NOMO-1 treated with dmso at 0.1 percent for 144 hours (cell line): ENCODE data around the gene YTHDC1.
A peak's percentile ranks its signal among the peaks of the same experiment; 100 is the strongest.
"Not testable (repeated sequence)": the region's sequence is repeated elsewhere in the genome, so short reads cannot be mapped to it uniquely, and the experiment has no call there.

Experiments used
- DNase-seq: peaks from one replicate; lab custom pipeline; 2025; ENCODE audit not compliant: unreplicated experiment; lab: John Stamatoyannopoulos, UW

Gene YTHDC1

GRCh38 chr4:68349649-68350360 is at the start of gene YTHDC1:
Gene YTHDC1, minus strand, starts transcription at chr4:68350090. Its CDS starts 337 bp downstream, at chr4:68349753.
- peak; percentile 88 for DNase-seq

DNA sequence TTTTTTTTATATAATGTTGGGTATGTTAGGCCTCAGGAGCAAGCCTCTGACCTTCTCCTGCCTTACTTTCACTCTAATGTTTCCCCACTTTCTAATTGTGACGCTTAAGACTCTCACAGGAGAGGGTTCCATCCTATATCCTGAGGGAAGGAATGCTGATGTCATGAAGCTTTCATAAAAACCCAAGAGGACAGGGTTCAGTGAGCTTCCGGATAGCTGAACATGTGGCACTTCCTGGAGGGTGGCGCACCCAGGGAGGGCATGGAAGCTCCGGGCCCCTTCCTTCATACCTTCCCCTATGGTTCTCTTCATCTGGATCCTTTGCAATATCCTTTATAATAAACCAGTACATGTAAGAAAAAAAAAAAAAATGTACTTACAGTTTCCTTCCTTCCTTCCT is 49.4 kb upstream of the YTHDC1 start:
- DNase-seq = no peak

- no peak for DNase-seq
Observed at GRCh38 chr4:68396756-68397155, 46.9 kb upstream of the YTHDC1 start.

DNA sequence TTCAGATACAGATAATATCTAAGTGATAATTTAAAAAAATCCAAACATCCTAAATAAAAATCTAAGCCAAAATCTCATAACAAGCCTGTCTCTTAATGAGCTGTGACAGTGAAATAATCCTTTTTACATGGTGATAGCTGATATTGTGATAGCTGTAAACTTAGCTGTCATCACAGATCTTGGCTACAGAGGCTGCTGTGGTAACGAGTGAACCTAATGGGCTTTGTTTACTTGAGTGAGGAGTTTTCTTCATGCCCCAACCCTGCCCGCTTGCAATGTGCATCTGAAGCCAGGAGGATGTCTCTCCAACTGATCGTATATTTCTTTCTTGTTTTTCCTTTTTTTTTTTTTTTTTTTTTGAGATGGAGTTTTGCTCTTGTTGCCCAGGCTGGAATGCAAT is 41.5 kb upstream of the YTHDC1 start:
- DNase-seq = no peak

DNA sequence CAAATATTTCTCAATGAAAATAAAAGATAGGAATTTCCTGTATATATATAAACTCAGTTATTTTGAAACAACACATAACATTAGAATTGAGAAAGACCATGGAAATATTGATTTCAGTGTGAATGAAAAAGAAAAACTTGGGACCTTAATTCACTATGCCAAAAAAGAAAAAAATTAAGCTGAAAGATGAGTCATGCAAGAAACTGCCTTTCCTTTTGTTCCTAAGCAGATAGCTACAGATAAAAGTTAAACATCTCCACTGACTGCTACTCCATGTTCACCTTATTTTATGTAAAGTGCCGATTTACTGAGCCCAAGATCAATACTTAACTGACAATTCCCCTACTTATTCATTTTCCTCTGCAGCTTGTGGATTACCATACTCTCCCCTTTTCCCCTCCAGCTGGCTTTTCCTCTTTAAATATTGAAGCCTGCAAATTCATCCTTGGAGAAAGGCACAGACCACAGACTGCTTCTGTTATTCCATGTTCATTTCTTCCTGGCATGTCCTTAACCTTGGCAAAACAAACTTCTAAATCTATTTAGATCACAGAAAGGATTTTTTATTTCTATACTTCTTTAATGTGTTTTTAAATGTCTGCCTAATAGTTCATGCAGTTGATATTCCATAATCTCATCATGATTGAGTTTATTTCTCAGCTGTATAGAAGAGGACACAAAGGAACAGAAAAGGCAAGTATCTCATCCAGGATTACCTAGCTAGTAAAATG is 40.5 kb upstream of the YTHDC1 start:
- no peak for DNase-seq

GRCh38 chr4:68389386-68389913 is 39.6 kb upstream of the YTHDC1 start:
- DNase-seq = not testable (repeated sequence)

DNA sequence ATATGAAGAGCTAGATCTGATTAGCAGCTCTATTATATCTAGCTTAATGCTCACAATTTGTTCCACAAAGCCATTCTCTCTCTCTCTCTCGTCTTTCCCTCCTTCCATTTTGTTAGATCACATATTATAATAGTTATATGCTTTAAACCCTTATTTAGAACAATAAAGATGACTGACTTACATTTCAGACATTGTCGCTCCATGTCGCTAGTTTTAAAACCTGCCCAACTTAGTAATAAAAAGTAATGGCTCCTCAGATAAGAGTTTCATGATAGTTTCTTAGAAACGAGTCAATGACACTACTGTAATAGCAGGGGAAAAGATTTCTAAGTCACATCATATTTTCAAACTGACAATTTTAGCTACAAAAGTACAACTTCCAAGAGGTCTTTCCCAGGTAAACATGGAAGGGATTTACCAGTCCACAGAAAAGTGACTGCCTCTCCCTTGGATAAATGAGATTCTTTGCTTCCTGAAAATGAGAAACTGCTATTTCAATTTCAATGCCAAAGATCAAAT is 38.5 kb upstream of the YTHDC1 start:
- no peak for DNase-seq

GRCh38 chr4:68385267-68385666 is 35.4 kb upstream of the YTHDC1 start:
- no peak for DNase-seq

- DNase-seq = no peak
Observed at GRCh38 chr4:68383115-68383514, 33.2 kb upstream of the YTHDC1 start.

GRCh38 chr4:68378226-68378625 is 28.3 kb upstream of the YTHDC1 start:
- no peak for DNase-seq

DNA sequence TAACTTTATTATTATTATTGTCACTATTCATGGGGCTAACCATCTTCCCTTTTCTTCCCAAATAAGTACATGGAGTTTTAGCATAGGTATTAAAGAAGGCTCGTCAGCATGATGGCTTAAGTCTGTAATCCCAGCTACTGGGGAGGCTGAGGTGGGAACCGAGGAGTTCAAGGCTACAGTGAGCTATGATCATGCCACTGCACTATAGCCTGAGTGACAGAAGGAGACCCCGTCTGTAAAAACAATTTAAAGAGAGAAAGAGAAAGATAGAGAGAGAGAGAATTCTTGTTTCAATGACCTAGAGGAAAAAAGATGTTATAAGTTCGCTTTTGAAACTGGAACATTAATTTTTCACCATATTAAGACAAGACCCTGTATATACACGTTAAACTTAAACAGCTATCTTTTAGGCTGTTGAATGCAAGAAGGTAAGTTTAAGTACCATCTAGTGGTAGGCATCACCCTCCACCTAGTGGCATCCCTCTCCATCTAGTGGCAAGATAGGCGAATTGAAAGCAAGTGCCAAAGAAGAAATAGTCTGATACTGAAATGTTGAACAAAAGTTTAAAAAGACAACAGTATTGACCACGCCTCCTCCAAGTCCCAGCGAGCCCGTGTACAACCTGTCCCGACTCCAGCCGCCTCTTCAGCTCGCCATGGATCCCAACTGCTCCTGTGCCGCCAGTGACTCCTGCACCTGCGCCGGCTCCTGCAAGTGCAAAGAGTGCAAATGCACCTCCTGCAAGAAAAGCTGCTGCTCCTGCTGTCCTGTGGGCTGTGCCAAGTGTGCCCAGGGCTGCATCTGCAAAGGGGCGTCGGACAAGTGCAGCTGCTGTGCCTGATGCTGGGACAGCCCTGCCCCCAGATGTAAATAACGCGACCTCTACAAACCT is 26.0 kb upstream of the YTHDC1 start:
- peak; percentile 7 for DNase-seq

- no peak for DNase-seq
Observed at GRCh38 chr4:68373513-68373912, 23.6 kb upstream of the YTHDC1 start.

DNA sequence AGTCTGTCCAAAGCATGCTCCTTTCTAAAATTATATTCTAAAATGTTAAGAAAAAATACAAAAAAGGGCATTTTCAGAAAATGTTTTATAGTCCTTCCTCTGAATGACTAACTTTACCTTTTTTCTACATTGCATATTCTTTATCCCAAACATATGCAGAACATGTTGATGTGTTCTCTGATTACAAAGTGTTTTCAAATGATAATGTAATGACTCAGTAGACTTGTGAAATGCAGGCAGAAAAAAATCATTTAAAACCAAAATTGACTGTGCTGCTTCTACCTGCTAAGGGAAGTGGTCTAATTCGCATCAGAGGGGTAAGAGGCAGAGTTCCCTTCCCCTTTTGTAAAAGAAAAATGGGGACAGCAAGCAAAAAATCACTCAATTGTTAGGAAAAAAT is 22.7 kb upstream of the YTHDC1 start:
- no peak for DNase-seq

GRCh38 chr4:68369142-68369805 is 19.4 kb upstream of the YTHDC1 start:
- DNase-seq = no peak

DNA sequence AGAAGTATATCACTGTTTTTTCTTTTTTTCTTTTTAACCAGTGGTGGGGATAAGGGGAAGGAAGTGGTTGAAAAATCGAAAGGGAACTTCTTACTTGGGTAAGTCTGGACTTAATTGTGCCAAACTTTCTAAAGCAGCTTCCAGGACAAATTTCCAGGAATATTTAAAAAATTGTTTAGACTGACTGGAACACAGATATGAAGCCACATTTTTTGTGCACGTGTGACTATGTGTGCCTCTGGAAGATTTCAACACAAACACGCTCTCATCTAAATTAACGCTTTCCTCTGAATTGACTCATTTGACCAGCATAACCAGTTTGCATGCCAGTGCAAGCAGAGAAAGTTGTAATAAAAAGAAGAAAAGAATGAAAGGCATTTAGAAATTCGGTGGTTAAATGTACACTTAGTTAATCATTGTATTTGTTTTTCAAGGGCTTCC is 18.8 kb upstream of the YTHDC1 start:
- DNase-seq = no peak

DNA sequence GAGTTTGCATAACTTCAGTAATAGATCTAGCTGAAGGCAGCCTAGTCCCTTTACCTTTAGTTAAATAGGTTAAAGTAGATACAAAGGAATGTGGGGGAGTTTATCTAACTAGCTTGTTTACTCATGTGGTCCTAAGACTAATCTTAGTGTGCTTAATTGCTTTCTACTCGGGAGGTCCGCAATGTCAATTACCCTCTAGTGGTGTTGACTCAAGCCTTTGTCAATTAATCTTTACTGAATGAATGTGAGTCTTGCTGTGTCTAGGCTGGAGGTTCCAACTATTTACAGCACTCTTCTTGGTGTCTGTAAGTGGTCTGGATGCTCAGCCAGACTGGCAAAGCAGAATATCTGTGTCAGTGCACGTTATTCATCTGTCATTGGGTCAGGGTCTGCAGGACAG is 17.9 kb upstream of the YTHDC1 start:
- DNase-seq = no peak

GRCh38 chr4:68366600-68366999 is 16.7 kb upstream of the YTHDC1 start:
- no peak for DNase-seq

DNA sequence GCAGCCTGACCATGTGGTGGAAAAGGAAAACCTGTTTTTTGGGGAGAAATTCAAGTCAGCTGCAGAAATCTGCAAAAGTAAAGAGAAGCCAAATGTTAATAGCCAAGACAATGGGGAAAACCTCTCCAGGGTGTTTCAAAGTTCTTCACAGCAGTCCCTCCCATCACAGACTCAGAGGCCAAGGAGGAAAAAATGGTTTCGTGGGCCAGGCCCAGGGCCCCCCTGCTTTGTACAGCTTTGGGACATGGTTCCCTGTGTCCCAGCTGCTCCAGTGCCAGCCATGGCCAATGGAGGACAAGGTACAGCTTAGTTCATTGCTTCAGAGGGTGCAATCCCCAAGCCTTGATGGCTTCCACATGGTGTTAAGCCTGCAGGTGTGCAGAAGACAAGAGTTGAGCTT is 15.2 kb upstream of the YTHDC1 start:
- DNase-seq = no peak

- no peak for DNase-seq
Observed at GRCh38 chr4:68361146-68361589, 11.3 kb upstream of the YTHDC1 start.

GRCh38 chr4:68360231-68360968 is 10.5 kb upstream of the YTHDC1 start:
- no peak for DNase-seq
